ENCODE data around the gene DCST2.

DNA sequence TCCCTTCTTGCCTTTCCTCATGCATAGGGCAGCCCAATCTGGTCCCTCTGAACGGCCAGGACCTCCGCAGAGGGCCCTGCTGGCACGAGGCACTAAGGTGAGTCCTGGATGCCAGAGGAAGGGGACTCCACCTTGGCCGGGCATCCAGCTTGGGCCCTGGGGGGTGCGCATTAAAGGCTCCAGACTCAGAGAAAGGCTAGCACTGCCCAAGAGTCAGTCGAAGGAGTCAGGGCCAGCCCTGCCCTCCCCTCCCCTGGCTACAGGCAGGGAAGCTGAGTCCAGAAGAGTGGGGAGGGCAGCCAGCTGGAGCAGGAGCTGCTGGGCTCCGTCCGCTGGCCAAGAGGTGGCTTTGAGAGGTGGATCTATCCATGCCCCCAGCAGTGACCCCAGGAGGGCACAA lies 27.2 kb upstream of the DCST2 start:
- no peak for TF ChIP-seq SIN3A (conservative IDR thresholded peaks at IDR 0.05 in 1 of 2, IDR thresholded peaks at IDR 0.05 in 1 of 2; ENCODE audit: low read depth in 1 of 2, low read length in 2 of 2)
- TF ChIP-seq, protein P1, sequence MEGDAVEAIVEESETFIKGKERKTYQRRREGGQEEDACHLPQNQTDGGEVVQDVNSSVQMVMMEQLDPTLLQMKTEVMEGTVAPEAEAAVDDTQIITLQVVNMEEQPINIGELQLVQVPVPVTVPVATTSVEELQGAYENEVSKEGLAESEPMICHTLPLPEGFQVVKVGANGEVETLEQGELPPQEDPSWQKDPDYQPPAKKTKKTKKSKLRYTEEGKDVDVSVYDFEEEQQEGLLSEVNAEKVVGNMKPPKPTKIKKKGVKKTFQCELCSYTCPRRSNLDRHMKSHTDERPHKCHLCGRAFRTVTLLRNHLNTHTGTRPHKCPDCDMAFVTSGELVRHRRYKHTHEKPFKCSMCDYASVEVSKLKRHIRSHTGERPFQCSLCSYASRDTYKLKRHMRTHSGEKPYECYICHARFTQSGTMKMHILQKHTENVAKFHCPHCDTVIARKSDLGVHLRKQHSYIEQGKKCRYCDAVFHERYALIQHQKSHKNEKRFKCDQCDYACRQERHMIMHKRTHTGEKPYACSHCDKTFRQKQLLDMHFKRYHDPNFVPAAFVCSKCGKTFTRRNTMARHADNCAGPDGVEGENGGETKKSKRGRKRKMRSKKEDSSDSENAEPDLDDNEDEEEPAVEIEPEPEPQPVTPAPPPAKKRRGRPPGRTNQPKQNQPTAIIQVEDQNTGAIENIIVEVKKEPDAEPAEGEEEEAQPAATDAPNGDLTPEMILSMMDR (IDR thresholded peaks at IDR 0.05; ENCODE audit: control extremely low read depth in 1 of 3, insufficient read depth in 1 of 3, low read depth in 1 of 3, low read length in 3 of 3): no peak
- no peak for TF ChIP-seq SP2 (IDR thresholded peaks at IDR 0.05; ENCODE audit: low read length)
- TF ChIP-seq RAD21 (IDR thresholded peaks at IDR 0.05 in 1 of 2, conservative IDR thresholded peaks at IDR 0.05 in 1 of 2; ENCODE audit: low read depth in 2 of 2, low read length in 2 of 2): no peak
- TF ChIP-seq, protein P2, sequence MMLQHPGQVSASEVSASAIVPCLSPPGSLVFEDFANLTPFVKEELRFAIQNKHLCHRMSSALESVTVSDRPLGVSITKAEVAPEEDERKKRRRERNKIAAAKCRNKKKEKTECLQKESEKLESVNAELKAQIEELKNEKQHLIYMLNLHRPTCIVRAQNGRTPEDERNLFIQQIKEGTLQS (IDR thresholded peaks at IDR 0.05; ENCODE audit: insufficient read depth, low read depth, low read length): no peak
- TF ChIP-seq POLR2A (IDR thresholded peaks at IDR 0.05; ENCODE audit: control extremely low read depth in 1 of 2, low read depth in 2 of 2, low read length in 2 of 2): no peak
- TF ChIP-seq, protein P3, sequence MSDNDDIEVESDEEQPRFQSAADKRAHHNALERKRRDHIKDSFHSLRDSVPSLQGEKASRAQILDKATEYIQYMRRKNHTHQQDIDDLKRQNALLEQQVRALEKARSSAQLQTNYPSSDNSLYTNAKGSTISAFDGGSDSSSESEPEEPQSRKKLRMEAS (IDR thresholded peaks at IDR 0.05): no peak
- no peak for TF ChIP-seq TAF1 (IDR thresholded peaks at IDR 0.05; ENCODE audit: low read depth, low read length)
- TF ChIP-seq CREB1 (IDR thresholded peaks at IDR 0.05): no peak
- no peak for TF ChIP-seq EP300 (IDR thresholded peaks at IDR 0.05; ENCODE audit: borderline replicate concordance in 1 of 2, low read depth in 2 of 2, low read length in 2 of 2)
- TF ChIP-seq CHD2 (IDR thresholded peaks at IDR 0.05; ENCODE audit: low read length): no peak
- TF ChIP-seq EZH2 (IDR thresholded peaks at IDR 0.05; ENCODE audit: low read depth, low read length, severe bottlenecking): no peak
- TF ChIP-seq RBBP5 (IDR thresholded peaks at IDR 0.05; ENCODE audit: borderline replicate concordance, low read depth, low read length): no peak

Measured in H1 (cell line).